ENCODE measurements around the gene PRRX2.

PRRX2 gene

GRCh38 chr9:129732946-129733631 is 67.6 kb downstream of the PRRX2 start:
- no peaks in the 10 kb centered on the region for H3K9me2 ChIP-seq (replicated peaks; ENCODE audit: control insufficient read depth, low read length)
- H3K4me3 ChIP-seq (ENCODE audit: low read length), result no peak overlapping the region
- no peaks in the 10 kb centered on the region for H3K9me3 ChIP-seq (ENCODE audit: control insufficient read depth, insufficient read depth, low read length)
- H3K79me2 ChIP-seq (ENCODE audit: control insufficient read depth, low read length), result no peaks in the 10 kb centered on the region
- H3F3A ChIP-seq (ENCODE audit: control insufficient read depth, insufficient read depth), result no peaks in the 10 kb centered on the region
- H3K27me3 ChIP-seq (ENCODE audit: control insufficient read depth, low read length), result peaks cover 5% of the 10 kb centered on the region; the same call in 1 of the 2 replicates
- H3K4me2 ChIP-seq (ENCODE audit: low read length), result no peak overlapping the region
- H3K36me3 ChIP-seq (ENCODE audit: control insufficient read depth, low read length), result no peaks in the 10 kb centered on the region
- no peak overlapping the region for H3K27ac ChIP-seq (ENCODE audit: low read depth, low read length)
- no peaks in the 10 kb centered on the region for H4K20me1 ChIP-seq (ENCODE audit: control insufficient read depth, insufficient read depth, low read depth, low read length)
- TF ChIP-seq EZH2phosphoT487 (IDR thresholded peaks at IDR 0.05; ENCODE audit: borderline replicate concordance, low read length) (no peak), CTCF (IDR thresholded peaks at IDR 0.05; ENCODE audit: low read depth, low read length, poor library complexity, severe bottlenecking) (no peak)
- peaks cover 12% of the 10 kb centered on the region for H3K4me1 ChIP-seq (ENCODE audit: control insufficient read depth, low read length)

GRCh38 chr9:129733632-129733953 is 68.1 kb downstream of the PRRX2 start:
- Histone ChIP-seq H3K4me1 (ENCODE audit: control insufficient read depth, low read length) (peaks cover 14% of the 10 kb centered on the region), H3K79me2 (ENCODE audit: control insufficient read depth, low read length) (no peaks in the 10 kb centered on the region), H3K27ac (ENCODE audit: low read depth, low read length) (no peak overlapping the region), H3K9me2 (replicated peaks; ENCODE audit: control insufficient read depth, low read length) (no peaks in the 10 kb centered on the region), H3K36me3 (ENCODE audit: control insufficient read depth, low read length) (no peaks in the 10 kb centered on the region), H3K4me2 (ENCODE audit: low read length) (no peak overlapping the region), H3K4me3 (ENCODE audit: low read length) (no peak overlapping the region), H3K27me3 (ENCODE audit: control insufficient read depth, low read length) (peaks cover 5% of the 10 kb centered on the region; the same call in 1 of the 2 replicates), H4K20me1 (ENCODE audit: control insufficient read depth, insufficient read depth, low read depth, low read length) (no peaks in the 10 kb centered on the region), H3F3A (ENCODE audit: control insufficient read depth, insufficient read depth) (no peaks in the 10 kb centered on the region), H3K9me3 (ENCODE audit: control insufficient read depth, insufficient read depth, low read length) (no peaks in the 10 kb centered on the region)
- TF ChIP-seq EZH2phosphoT487 (IDR thresholded peaks at IDR 0.05; ENCODE audit: borderline replicate concordance, low read length) (no peak), CTCF (IDR thresholded peaks at IDR 0.05; ENCODE audit: low read depth, low read length, poor library complexity, severe bottlenecking) (no peak)

GRCh38 chr9:129735546-129735945 is 70.1 kb downstream of the PRRX2 start:
- no peak overlapping the region for H3K27ac ChIP-seq (ENCODE audit: low read depth, low read length)
- no peak for TF ChIP-seq CTCF (IDR thresholded peaks at IDR 0.05; ENCODE audit: low read depth, low read length, poor library complexity, severe bottlenecking)
- TF ChIP-seq EZH2phosphoT487 (IDR thresholded peaks at IDR 0.05; ENCODE audit: borderline replicate concordance, low read length), result no peak
- no peaks in the 10 kb centered on the region for H3K9me2 ChIP-seq (replicated peaks; ENCODE audit: control insufficient read depth, low read length)
- no peaks in the 10 kb centered on the region for H3K36me3 ChIP-seq (ENCODE audit: control insufficient read depth, low read length)
- no peaks in the 10 kb centered on the region for H3K9me3 ChIP-seq (ENCODE audit: control insufficient read depth, insufficient read depth, low read length)
- no peaks in the 10 kb centered on the region for H3F3A ChIP-seq (ENCODE audit: control insufficient read depth, insufficient read depth)
- peaks cover 14% of the 10 kb centered on the region for H3K4me1 ChIP-seq (ENCODE audit: control insufficient read depth, low read length)
- no peaks in the 10 kb centered on the region for H3K79me2 ChIP-seq (ENCODE audit: control insufficient read depth, low read length)
- H4K20me1 ChIP-seq (ENCODE audit: control insufficient read depth, insufficient read depth, low read depth, low read length), result no peaks in the 10 kb centered on the region
- no peak overlapping the region for H3K4me3 ChIP-seq (ENCODE audit: low read length)
- peaks cover 5% of the 10 kb centered on the region; the same call in 1 of the 2 replicates for H3K27me3 ChIP-seq (ENCODE audit: control insufficient read depth, low read length)
- no peak overlapping the region for H3K4me2 ChIP-seq (ENCODE audit: low read length)

All from DOHH2 (cell line).